Keratinocyte (primary cell): ENCODE data around the gene GNG2. TPM values are rescaled to one million over a fixed set of nuclear protein-coding genes. Genes with fewer than 3 reads are reported as not detected.

Experiments
- DNase-seq: peaks from one replicate; pipeline ENCODE4 v3.0.0-alpha.2; 2011; ENCODE audit warnings: low read depth, missing footprints, low spot score
- FAIRE-seq: peaks from 2 replicates; lab custom pipeline; 2011; peaks lifted over from hg19 to GRCh38; lab: Jason Lieb, UNC
- H2AFZ ChIP-seq: 2 replicates; pipeline ENCODE4 v1.6.0; 2012; ENCODE audit warnings: low read length, control low read depth, inconsistent platforms; ENCODE audit not compliant: control insufficient read depth
- H3K27ac ChIP-seq: 2 replicates; pipeline ENCODE4 v1.5.1; 2011; ENCODE audit warnings: low read length; ENCODE audit not compliant: control insufficient read depth, insufficient read depth
- H3K27me3 ChIP-seq: 3 replicates; pipeline ENCODE4 v1.6.0; 2011; ENCODE audit warnings: low read length; ENCODE audit not compliant: control insufficient read depth, insufficient read depth; ENCODE audit errors: extremely low read depth
- H3K36me3 ChIP-seq, 2 experiments: 2 replicates in 1 of 2; 3 replicates in 1 of 2; pipeline ENCODE4 v1.5.1; 2011; ENCODE audit warnings: low read length in 2 of 2, mild to moderate bottlenecking in 1 of 2; ENCODE audit not compliant: control insufficient read depth in 2 of 2, insufficient read depth in 2 of 2; ENCODE audit errors: extremely low read depth in 1 of 2
- H3K4me1 ChIP-seq: 3 replicates; pipeline ENCODE4 v1.5.1; 2011; ENCODE audit warnings: low read length; ENCODE audit not compliant: control insufficient read depth, insufficient read depth; ENCODE audit errors: extremely low read depth
- H3K4me2 ChIP-seq: 3 replicates; pipeline ENCODE4 v1.6.0; 2011; ENCODE audit warnings: low read depth, low read length; ENCODE audit not compliant: control insufficient read depth, insufficient read depth; ENCODE audit errors: extremely low read depth
- H3K4me3 ChIP-seq, 3 experiments: fragments of 200-600 bp in 1 of 3; sonication (generic) in 1 of 3; 2 replicates in 2 of 3; 3 replicates in 1 of 3; pipeline ENCODE4 v1.5.1; 2011 to 2016; ENCODE audit warnings: low read length in 3 of 3, mild to moderate bottlenecking in 3 of 3, control low read depth in 2 of 3, inconsistent platforms in 1 of 3, low read depth in 1 of 3, mixed read lengths in 1 of 3, mixed run types in 1 of 3, moderate library complexity in 1 of 3; ENCODE audit not compliant: control insufficient read depth in 2 of 3, insufficient read depth in 2 of 3; ENCODE audit errors: extremely low read depth in 1 of 3
- H3K79me2 ChIP-seq: 2 replicates; pipeline ENCODE4 v1.6.0; 2012; ENCODE audit warnings: low read length; ENCODE audit not compliant: control insufficient read depth, insufficient read depth
- H3K9ac ChIP-seq: 3 replicates; pipeline ENCODE4 v1.6.0; 2011; ENCODE audit warnings: low read length; ENCODE audit not compliant: control insufficient read depth, insufficient read depth; ENCODE audit errors: extremely low read depth
- H3K9me1 ChIP-seq: 3 replicates; pipeline ENCODE4 v1.6.0; 2011; ENCODE audit warnings: low read length; ENCODE audit not compliant: control insufficient read depth, insufficient read depth; ENCODE audit errors: extremely low read depth
- H3K9me3 ChIP-seq: 2 replicates; pipeline ENCODE4 v1.5.1; 2012; ENCODE audit warnings: low read depth, low read length; ENCODE audit not compliant: control insufficient read depth
- H4K20me1 ChIP-seq: 3 replicates; pipeline ENCODE4 v1.6.0; 2011; ENCODE audit warnings: low read length; ENCODE audit not compliant: control insufficient read depth, insufficient read depth; ENCODE audit errors: extremely low read depth
- CTCF ChIP-seq, 3 experiments: IDR thresholded peaks in 1 of 3; conservative IDR thresholded peaks in 1 of 3; optimal IDR thresholded peaks in 1 of 3; 2 replicates in 2 of 3; 3 replicates in 1 of 3; pipeline versions ENCODE3 to v1.5.1; 2011; ENCODE audit warnings: low read length in 3 of 3, mild to moderate bottlenecking in 3 of 3, moderate library complexity in 2 of 3, control low read depth in 1 of 3, inconsistent platforms in 1 of 3; ENCODE audit not compliant: insufficient read depth in 2 of 3; ENCODE audit errors: extremely low read depth in 1 of 3
- EZH2 ChIP-seq: IDR thresholded peaks from one replicate; pipeline ENCODE4 v1.6.1; 2012; ENCODE audit warnings: inconsistent platforms, mild to moderate bottlenecking, low read length, moderate library complexity
- dilution Hi-C: fragments of 300-500 bp; cut with MboI; formaldehyde crosslinking; loops from one replicate; pipeline ENCODE4 v1.7.0; 2020; ENCODE audit warnings: low sequenced_read_pairs; ENCODE audit not compliant: extremely low pct_ligation_motif_present
- polyA plus RNA-seq, 5 experiments: library from polyadenylated mRNA; depleted of rRNA in 3 of 5; stranded (reverse) in 3 of 5; stranded (forward) in 1 of 5; unstranded in 1 of 5; fragments of >200 nt; gene quantifications; 1 replicate in 1 of 5; 2 replicates in 3 of 5; 3 replicates in 1 of 5; pipeline versions ENCODE4 v1.2.1 to v1.2.3, GENCODE V29; 2011 to 2012; ENCODE audit warnings: missing spikeins in 2 of 5, low read depth in 1 of 5, low replicate concordance in 1 of 5

GNG2 gene
- polyA plus RNA-seq, 1 donor (not counting 4 experiments of a cell fraction or from before 2014, with no cell fraction given) = 0.28 TPM

GRCh38 chr14:52018252-52018651 lies 157.8 kb downstream of the GNG2 start:
- Histone ChIP-seq H3K4me2 (no peak overlapping the region), H3K79me2 (no peaks in the 10 kb centered on the region), H3K27me3 (no peaks in the 10 kb centered on the region), H3K9me1 (no peaks in the 10 kb centered on the region), H3K27ac (no peak overlapping the region), H3K4me3 (no peak overlapping the region), H2AFZ (no peak overlapping the region), H3K9me3 (no peaks in the 10 kb centered on the region), H4K20me1 (no peaks in the 10 kb centered on the region), H3K9ac (no peak overlapping the region), H3K36me3 (no peaks in the 10 kb centered on the region), H3K4me1 (no peaks in the 10 kb centered on the region)
- dilution Hi-C loops = no loop called here
- no peak for DNase-seq
- no peak for FAIRE-seq
- no peak for TF ChIP-seq CTCF (optimal IDR thresholded peaks at IDR 0.05 in 1 of 3, IDR thresholded peaks at IDR 0.05 in 1 of 3, conservative IDR thresholded peaks at IDR 0.05 in 1 of 3; ENCODE audit: extremely low read depth in 1 of 3, insufficient read depth in 2 of 3, low read length in 3 of 3)
- no peak for TF ChIP-seq EZH2

GRCh38 chr14:52018970-52019369 lies 158.6 kb downstream of the GNG2 start:
- DNase-seq (no peak), FAIRE-seq (no peak)
- H3K9ac ChIP-seq = no peak overlapping the region
- no peaks in the 10 kb centered on the region for H3K36me3 ChIP-seq
- no peak overlapping the region for H3K4me2 ChIP-seq
- no peaks in the 10 kb centered on the region for H3K79me2 ChIP-seq
- no peaks in the 10 kb centered on the region for H3K9me3 ChIP-seq
- H3K27me3 ChIP-seq = no peaks in the 10 kb centered on the region
- peaks cover 2% of the 10 kb centered on the region for H3K4me1 ChIP-seq
- no peaks in the 10 kb centered on the region for H4K20me1 ChIP-seq
- H2AFZ ChIP-seq = no peak overlapping the region
- dilution Hi-C loops = no loop called here
- H3K4me3 ChIP-seq = no peak overlapping the region
- no peaks in the 10 kb centered on the region for H3K9me1 ChIP-seq
- TF ChIP-seq EZH2 (no peak), CTCF (optimal IDR thresholded peaks at IDR 0.05 in 1 of 3, IDR thresholded peaks at IDR 0.05 in 1 of 3, conservative IDR thresholded peaks at IDR 0.05 in 1 of 3; ENCODE audit: extremely low read depth in 1 of 3, insufficient read depth in 2 of 3, low read length in 3 of 3) (no peak)
- H3K27ac ChIP-seq = no peak overlapping the region

Other genes with a start within 250 kb of the GNG2 start
- 116 to 122 TPM (median 120 TPM) in 3 replicates for gene FRMD6, start 208.7 kb upstream of the GNG2 start, polyA plus RNA-seq
- 106 to 255 TPM (median 196 TPM) in 3 replicates for gene RTRAF, start 128.9 kb downstream of the GNG2 start, polyA plus RNA-seq
- 1.7 to 4.5 TPM (median 2.0 TPM) in 3 replicates for gene NID2, start 208.4 kb downstream of the GNG2 start, polyA plus RNA-seq